Epithelial cell of proximal tubule (primary cell): Measurements from ENCODE around the gene COL1A2. TPM values are rescaled to one million over a fixed set of nuclear protein-coding genes. Genes with fewer than 3 reads are reported as not detected.

ENCODE experiments used
- DNase-seq: peaks from one replicate; pipeline ENCODE4 v3.0.0-alpha.2; 2011; ENCODE audit warnings: low read depth
- H3K4me3 ChIP-seq: 2 replicates; pipeline ENCODE4 v1.5.1; 2011; ENCODE audit warnings: low read depth, mild to moderate bottlenecking, low read length
- total RNA-seq: library from RNA; depleted of rRNA; stranded (reverse); fragments of >200 nt; gene quantifications from 2 replicates; pipeline ENCODE4 v1.2.3, GENCODE V29; 2015
- TF ChIP-seq, protein P1 (sequence below): conservative IDR thresholded peaks from 2 replicates; pipeline ENCODE4 v1.5.1; 2012; ENCODE audit warnings: low read depth, mild to moderate bottlenecking, low read length

COL1A2 gene
- 1.0 and 10.9 TPM in 2 replicates for total RNA-seq

DNA sequence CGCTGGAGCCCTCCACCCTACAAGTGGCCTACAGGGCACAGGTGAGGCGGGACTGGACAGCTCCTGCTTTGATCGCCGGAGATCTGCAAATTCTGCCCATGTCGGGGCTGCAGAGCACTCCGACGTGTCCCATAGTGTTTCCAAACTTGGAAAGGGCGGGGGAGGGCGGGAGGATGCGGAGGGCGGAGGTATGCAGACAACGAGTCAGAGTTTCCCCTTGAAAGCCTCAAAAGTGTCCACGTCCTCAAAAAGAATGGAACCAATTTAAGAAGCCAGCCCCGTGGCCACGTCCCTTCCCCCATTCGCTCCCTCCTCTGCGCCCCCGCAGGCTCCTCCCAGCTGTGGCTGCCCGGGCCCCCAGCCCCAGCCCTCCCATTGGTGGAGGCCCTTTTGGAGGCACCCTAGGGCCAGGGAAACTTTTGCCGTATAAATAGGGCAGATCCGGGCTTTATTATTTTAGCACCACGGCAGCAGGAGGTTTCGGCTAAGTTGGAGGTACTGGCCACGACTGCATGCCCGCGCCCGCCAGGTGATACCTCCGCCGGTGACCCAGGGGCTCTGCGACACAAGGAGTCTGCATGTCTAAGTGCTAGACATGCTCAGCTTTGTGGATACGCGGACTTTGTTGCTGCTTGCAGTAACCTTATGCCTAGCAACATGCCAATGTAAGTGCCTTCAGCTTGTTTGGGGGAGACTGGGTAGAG lies at the start of gene COL1A2:
Gene COL1A2 (plus strand): TSS at position 459 of the 704 bp plus-strand sequence. CDS start 137 bp downstream, at position 596.
- no peak for DNase-seq
- H3K4me3 ChIP-seq, result peak within 1 kb of the TSS; percentile 22
- TF ChIP-seq, protein P1, sequence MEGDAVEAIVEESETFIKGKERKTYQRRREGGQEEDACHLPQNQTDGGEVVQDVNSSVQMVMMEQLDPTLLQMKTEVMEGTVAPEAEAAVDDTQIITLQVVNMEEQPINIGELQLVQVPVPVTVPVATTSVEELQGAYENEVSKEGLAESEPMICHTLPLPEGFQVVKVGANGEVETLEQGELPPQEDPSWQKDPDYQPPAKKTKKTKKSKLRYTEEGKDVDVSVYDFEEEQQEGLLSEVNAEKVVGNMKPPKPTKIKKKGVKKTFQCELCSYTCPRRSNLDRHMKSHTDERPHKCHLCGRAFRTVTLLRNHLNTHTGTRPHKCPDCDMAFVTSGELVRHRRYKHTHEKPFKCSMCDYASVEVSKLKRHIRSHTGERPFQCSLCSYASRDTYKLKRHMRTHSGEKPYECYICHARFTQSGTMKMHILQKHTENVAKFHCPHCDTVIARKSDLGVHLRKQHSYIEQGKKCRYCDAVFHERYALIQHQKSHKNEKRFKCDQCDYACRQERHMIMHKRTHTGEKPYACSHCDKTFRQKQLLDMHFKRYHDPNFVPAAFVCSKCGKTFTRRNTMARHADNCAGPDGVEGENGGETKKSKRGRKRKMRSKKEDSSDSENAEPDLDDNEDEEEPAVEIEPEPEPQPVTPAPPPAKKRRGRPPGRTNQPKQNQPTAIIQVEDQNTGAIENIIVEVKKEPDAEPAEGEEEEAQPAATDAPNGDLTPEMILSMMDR, result no peak

DNA sequence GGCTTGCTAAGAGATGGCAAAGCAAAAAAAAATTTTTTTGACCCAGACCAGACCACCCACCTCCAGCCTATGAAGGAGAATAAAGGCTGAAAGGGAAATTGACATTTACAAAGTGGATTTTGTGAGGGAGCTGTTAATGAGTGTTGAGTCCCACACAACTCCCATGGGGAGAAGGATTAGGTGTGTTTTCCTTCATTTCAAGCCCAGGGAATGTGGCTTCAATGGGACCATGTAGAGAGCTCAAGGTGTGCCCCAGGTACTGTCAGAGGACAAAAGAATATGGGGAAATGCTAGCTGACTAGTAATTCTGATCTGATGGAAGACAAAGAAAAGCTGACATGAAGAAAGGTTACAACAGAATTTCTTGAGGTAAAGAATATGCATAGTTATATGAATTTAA lies 48.8 kb upstream of the COL1A2 start:
- no peak overlapping the region for H3K4me3 ChIP-seq
- no peak for DNase-seq
- TF ChIP-seq, protein P1, result no peak

DNA sequence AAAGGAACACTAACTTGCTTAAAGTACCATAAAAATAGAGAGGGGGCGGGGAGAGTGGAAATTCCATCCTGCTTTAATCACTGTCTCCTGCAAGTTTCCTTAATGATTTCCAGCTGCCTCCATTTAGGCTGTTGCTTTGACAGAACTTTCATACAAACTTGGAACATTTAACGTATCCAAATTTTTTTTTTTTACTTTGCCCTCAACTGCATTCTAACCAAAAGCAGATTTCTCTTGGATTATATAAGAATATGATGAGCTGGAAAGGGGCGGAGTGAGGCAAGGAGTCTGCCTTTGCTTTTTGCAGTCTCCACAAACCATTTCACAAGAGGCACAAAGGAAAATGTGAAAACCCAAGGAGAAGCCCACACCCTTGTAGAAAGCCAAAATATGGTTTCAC lies 46.6 kb upstream of the COL1A2 start:
- DNase-seq, result no peak

DNA sequence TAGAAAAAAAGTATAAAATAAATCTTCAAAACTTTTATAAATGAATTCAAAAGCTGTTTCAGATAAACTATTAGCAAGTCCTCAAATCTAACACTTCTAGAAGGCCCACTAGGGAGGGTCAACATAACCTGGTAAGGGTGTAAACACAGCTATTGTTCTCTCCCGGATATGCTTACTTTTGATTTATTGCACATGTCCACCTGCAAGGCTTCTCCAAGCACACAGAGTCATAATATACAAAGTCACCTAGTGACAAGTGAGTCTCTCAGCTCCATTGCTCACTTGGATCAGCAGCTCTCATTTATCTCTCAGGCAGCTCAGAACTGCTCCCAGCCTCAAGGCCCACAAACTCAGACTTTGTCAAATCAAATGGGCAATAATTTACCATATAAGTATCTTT lies 44.0 kb upstream of the COL1A2 start:
- DNase-seq, result no peak
- H3K4me3 ChIP-seq, result no peak overlapping the region
- TF ChIP-seq, protein P1, result no peak

More for the DNA sequence above, 46.6 kb upstream of the COL1A2 start:
- H3K4me3 ChIP-seq, result no peak overlapping the region
- TF ChIP-seq, protein P1, result no peak

DNA sequence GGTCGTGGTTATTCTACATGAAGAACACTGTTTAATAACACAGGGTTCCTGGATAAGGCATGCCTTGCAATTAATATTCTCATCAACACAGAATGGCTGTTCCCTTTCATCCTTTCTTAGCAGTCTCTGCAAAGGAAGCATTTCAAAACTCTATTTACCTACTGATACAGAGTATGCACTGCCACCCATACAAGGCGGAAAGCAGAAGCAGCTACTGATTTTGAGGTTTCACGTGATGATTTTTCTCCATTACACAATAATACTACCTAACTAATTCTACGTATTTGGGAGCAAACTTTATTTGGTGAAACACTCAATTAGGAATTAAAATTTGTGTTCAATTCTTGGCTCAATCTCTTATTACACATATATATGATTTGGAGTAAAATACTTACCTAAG lies 43.0 kb upstream of the COL1A2 start:
- H3K4me3 ChIP-seq, result no peak overlapping the region
- TF ChIP-seq, protein P1, result no peak
- DNase-seq, result no peak

DNA sequence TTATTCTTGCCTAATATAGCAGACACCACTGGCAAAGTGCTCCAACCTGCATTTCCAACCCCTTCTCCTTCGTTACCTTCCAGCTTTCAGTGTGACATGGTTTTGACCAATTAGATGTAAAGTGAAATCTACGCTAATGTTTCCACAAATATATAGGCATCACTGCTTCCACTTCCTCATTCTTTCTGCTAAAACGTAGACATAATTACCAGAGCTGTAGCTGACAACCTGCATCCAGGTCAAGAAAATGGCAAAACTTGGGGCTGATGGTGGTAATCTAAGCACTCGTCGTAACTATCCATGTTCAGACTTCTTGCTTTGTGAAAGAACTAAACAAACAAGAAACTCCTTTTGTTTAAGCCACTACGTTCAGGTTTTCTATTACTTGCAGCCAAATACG lies 41.8 kb upstream of the COL1A2 start:
- H3K4me3 ChIP-seq, result no peak overlapping the region
- TF ChIP-seq, protein P1, result no peak
- no peak for DNase-seq

DNA sequence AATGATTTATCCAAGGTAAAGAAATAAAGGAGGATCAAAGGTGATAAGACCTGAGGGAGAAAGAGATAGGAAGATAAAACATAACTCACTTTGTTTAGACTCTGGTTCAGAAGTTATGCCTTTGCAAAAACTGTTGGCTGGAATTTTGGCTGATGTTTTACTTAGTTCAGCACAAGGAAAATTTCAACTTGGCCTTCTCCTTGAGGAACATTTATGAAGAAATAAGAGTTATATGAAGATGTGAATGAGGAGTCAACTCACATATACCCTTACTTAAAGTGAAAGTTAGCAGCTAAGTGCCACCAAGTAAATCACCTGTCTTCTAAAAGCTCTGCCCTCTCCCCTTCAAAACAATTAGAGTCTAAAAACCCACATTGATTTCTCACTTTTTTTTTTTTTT lies 39.7 kb upstream of the COL1A2 start:
- no peak for DNase-seq
- TF ChIP-seq, protein P1, result no peak
- no peak overlapping the region for H3K4me3 ChIP-seq
